ENCODE data around the gene VCAM1. TPM values are rescaled to one million over a fixed set of nuclear protein-coding genes. Genes with fewer than 3 reads are reported as not detected.

Gene VCAM1
- total RNA-seq, 1 experiment from 2014 or later, result not detected

DNA sequence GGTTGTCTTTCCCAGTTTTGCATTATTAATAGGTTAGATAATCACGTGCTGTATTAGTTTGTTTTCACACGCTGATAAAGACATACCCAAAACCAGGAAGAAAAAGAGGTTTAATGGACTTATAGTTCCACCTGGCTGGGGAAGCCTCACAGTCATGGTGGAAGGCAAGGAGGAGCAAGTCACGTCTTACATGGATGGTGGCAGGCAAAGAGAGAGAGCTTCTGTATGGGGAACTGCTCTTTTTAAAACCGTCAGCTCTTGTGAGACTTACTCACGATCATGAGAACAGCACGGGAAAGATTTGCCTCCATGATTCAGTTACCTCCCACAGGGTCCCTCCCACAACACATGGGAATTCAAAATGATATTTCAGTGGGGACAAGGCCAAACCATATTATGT, 2.3 kb upstream of the VCAM1 start:
- Mint-ChIP-seq H3K36me3 (no peaks in the 10 kb centered on the region), H3K27me3 (ENCODE audit: low read depth) (no peaks in the 10 kb centered on the region), H3K9me3 (peaks cover 11% of the 10 kb centered on the region), H3K27ac (no peak overlapping the region), H3K4me3 (no peak overlapping the region), H3K4me1 (peaks cover 6% of the 10 kb centered on the region)
- ChIA-PET POLR2A (no interaction called here), CTCF (no interaction called here)
- no peak for TF ChIP-seq ETV6 (CRISPR knock-in tag; IDR thresholded peaks at IDR 0.05)
- no peak for TF ChIP-seq ZNF396 (CRISPR knock-in tag; IDR thresholded peaks at IDR 0.05; ENCODE audit: borderline replicate concordance)
- TF ChIP-seq, protein P1, sequence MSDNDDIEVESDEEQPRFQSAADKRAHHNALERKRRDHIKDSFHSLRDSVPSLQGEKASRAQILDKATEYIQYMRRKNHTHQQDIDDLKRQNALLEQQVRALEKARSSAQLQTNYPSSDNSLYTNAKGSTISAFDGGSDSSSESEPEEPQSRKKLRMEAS (CRISPR knock-in tag; IDR thresholded peaks at IDR 0.05), result no peak
- TF ChIP-seq, protein P2, sequence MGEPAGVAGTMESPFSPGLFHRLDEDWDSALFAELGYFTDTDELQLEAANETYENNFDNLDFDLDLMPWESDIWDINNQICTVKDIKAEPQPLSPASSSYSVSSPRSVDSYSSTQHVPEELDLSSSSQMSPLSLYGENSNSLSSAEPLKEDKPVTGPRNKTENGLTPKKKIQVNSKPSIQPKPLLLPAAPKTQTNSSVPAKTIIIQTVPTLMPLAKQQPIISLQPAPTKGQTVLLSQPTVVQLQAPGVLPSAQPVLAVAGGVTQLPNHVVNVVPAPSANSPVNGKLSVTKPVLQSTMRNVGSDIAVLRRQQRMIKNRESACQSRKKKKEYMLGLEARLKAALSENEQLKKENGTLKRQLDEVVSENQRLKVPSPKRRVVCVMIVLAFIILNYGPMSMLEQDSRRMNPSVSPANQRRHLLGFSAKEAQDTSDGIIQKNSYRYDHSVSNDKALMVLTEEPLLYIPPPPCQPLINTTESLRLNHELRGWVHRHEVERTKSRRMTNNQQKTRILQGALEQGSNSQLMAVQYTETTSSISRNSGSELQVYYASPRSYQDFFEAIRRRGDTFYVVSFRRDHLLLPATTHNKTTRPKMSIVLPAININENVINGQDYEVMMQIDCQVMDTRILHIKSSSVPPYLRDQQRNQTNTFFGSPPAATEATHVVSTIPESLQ (CRISPR knock-in tag; IDR thresholded peaks at IDR 0.05), result no peak
- no peak for TF ChIP-seq OVOL2 (CRISPR knock-in tag; IDR thresholded peaks at IDR 0.05; ENCODE audit: borderline replicate concordance)
- no peak for TF ChIP-seq NFYB (CRISPR knock-in tag; conservative IDR thresholded peaks at IDR 0.05; ENCODE audit: low read depth)
- TF ChIP-seq, protein P3, sequence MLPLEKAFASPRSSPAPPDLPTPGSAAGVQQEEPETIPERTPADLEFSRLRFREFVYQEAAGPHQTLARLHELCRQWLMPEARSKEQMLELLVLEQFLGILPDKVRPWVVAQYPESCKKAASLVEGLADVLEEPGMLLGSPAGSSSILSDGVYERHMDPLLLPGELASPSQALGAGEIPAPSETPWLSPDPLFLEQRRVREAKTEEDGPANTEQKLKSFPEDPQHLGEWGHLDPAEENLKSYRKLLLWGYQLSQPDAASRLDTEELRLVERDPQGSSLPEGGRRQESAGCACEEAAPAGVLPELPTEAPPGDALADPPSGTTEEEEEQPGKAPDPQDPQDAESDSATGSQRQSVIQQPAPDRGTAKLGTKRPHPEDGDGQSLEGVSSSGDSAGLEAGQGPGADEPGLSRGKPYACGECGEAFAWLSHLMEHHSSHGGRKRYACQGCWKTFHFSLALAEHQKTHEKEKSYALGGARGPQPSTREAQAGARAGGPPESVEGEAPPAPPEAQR (CRISPR knock-in tag; IDR thresholded peaks at IDR 0.05), result no peak
- TF ChIP-seq, protein P4, sequence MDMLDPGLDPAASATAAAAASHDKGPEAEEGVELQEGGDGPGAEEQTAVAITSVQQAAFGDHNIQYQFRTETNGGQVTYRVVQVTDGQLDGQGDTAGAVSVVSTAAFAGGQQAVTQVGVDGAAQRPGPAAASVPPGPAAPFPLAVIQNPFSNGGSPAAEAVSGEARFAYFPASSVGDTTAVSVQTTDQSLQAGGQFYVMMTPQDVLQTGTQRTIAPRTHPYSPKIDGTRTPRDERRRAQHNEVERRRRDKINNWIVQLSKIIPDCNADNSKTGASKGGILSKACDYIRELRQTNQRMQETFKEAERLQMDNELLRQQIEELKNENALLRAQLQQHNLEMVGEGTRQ (CRISPR knock-in tag; IDR thresholded peaks at IDR 0.05), result no peak
- no peak for TF ChIP-seq MXD4 (CRISPR knock-in tag; IDR thresholded peaks at IDR 0.05; ENCODE audit: borderline replicate concordance)
- no peak for TF ChIP-seq RELA (CRISPR knock-in tag; IDR thresholded peaks at IDR 0.05; ENCODE audit: borderline replicate concordance)
- no peak for TF ChIP-seq NR2C2 (CRISPR knock-in tag; IDR thresholded peaks at IDR 0.05)
- no peak for TF ChIP-seq TCF7 (CRISPR knock-in tag; IDR thresholded peaks at IDR 0.05; ENCODE audit: low read depth)
- TF ChIP-seq MYBL2 (CRISPR knock-in tag; IDR thresholded peaks at IDR 0.05), result no peak
- no peak for TF ChIP-seq NR1H2 (CRISPR knock-in tag; IDR thresholded peaks at IDR 0.05)
- TF ChIP-seq, protein P5, sequence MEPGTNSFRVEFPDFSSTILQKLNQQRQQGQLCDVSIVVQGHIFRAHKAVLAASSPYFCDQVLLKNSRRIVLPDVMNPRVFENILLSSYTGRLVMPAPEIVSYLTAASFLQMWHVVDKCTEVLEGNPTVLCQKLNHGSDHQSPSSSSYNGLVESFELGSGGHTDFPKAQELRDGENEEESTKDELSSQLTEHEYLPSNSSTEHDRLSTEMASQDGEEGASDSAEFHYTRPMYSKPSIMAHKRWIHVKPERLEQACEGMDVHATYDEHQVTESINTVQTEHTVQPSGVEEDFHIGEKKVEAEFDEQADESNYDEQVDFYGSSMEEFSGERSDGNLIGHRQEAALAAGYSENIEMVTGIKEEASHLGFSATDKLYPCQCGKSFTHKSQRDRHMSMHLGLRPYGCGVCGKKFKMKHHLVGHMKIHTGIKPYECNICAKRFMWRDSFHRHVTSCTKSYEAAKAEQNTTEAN (CRISPR knock-in tag; IDR thresholded peaks at IDR 0.05), result no peak
- TF ChIP-seq RORB (CRISPR knock-in tag; IDR thresholded peaks at IDR 0.05), result no peak
- no peak for TF ChIP-seq KAT7 (CRISPR knock-in tag; IDR thresholded peaks at IDR 0.05; ENCODE audit: borderline replicate concordance)
- no peak for TF ChIP-seq TP53 (CRISPR knock-in tag; IDR thresholded peaks at IDR 0.05)
- no peak for TF ChIP-seq ATF1 (CRISPR knock-in tag; IDR thresholded peaks at IDR 0.05)
- TF ChIP-seq, protein P6, sequence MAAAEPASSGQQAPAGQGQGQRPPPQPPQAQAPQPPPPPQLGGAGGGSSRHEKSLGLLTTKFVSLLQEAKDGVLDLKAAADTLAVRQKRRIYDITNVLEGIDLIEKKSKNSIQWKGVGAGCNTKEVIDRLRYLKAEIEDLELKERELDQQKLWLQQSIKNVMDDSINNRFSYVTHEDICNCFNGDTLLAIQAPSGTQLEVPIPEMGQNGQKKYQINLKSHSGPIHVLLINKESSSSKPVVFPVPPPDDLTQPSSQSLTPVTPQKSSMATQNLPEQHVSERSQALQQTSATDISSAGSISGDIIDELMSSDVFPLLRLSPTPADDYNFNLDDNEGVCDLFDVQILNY (CRISPR knock-in tag; IDR thresholded peaks at IDR 0.05), result no peak
- no peak for ATAC-seq
- no peak for DNase-seq (ENCODE audit: low spot score)

DNA sequence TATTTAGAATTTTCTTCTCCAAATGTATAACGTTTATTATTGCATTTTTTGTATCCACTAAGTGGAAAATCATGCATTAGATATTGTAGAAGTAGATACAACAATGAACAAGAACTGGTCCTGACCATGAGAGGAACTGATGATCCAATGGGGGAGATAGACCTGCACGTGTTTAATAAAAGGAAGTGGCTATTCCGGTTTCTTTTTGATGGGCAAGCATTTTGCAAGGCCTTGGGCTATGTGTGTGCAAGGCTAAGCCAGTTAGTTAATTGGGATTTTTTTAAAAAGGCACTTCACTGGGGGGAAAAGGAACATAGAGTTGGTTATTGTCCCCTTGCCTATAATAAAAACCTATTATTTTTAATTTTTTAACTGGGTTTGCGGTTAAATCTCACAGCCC, 961 bp upstream of the VCAM1 start:
- no peak overlapping the region for H3K27ac Mint-ChIP-seq
- ChIA-PET CTCF (no interaction called here), POLR2A (no interaction called here)
- DNase-seq (ENCODE audit: low spot score) (no peak), ATAC-seq (no peak)
- no peak overlapping the region for H3K4me3 Mint-ChIP-seq
- peaks cover 6% of the 10 kb centered on the region for H3K4me1 Mint-ChIP-seq
- no peaks in the 10 kb centered on the region for H3K9me3 Mint-ChIP-seq
- H3K36me3 Mint-ChIP-seq, result no peaks in the 10 kb centered on the region
- no peaks in the 10 kb centered on the region for H3K27me3 Mint-ChIP-seq (ENCODE audit: low read depth)
- TF ChIP-seq, protein P7, sequence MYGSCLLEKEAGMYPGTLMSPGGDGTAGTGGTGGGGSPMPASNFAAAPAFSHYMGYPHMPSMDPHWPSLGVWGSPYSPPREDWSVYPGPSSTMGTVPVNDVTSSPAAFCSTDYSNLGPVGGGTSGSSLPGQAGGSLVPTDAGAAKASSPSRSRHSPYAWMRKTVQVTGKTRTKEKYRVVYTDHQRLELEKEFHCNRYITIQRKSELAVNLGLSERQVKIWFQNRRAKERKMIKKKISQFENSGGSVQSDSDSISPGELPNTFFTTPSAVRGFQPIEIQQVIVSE (CRISPR knock-in tag; IDR thresholded peaks at IDR 0.05; ENCODE audit: borderline replicate concordance), result no peak
- TF ChIP-seq, protein P6 (CRISPR knock-in tag; IDR thresholded peaks at IDR 0.05), result no peak
- TF ChIP-seq, protein P8, sequence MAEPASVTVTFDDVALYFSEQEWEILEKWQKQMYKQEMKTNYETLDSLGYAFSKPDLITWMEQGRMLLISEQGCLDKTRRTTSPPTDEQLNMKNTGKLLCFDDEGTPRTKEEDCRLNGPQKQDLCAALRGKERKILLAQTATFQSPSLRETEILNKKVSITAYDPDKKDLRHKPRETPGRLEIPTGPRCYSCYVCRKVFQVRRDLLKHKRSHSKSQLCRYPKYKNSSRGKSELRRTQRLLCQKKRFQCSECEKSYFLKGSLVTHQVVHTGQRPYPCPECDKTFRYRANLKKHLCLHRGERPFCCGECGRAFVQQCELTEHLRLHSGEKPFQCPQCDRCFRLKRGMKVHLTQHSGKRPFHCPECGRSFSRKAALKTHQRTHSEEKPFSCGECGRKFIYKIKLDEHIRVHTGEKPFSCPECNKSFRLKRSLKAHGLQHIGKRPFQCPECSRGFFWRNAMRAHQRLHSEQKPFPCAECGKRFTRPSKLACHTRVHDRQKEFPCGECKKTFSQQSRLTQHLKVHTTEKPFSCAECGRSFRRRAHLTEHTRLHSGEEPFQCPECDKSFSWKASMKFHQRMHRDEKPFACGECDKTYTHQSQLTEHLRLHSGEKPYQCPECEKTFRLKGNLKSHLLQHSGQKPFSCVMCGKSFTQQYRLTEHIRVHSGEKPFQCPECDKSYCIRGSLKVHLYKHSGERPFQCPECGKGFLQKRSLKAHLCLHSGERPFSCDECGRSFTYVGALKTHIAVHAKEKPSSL (CRISPR knock-in tag; conservative IDR thresholded peaks at IDR 0.05), result no peak
- TF ChIP-seq ZNF396 (CRISPR knock-in tag; IDR thresholded peaks at IDR 0.05; ENCODE audit: borderline replicate concordance), result no peak
